Activated T-helper 1 cell treated with anti-CD3 and anti-CD28 coated beads, Interleukin-2, amount 50 U/mL, for 16 hours (primary cell): Measurements from ENCODE around the gene TAF11L13.
"Not testable (repeated sequence)": the region's sequence is repeated elsewhere in the genome, so short reads cannot be mapped to it uniquely, and the experiment has no call there.

ENCODE experiments used
- DNase-seq, 2 donors: peaks; one replicate each; pipeline ENCODE4 v3.0.0-alpha.2; 2020; ENCODE audit warnings: low read depth in 1 of 2, low spot score in 1 of 2

TAF11L13 gene

DNA sequence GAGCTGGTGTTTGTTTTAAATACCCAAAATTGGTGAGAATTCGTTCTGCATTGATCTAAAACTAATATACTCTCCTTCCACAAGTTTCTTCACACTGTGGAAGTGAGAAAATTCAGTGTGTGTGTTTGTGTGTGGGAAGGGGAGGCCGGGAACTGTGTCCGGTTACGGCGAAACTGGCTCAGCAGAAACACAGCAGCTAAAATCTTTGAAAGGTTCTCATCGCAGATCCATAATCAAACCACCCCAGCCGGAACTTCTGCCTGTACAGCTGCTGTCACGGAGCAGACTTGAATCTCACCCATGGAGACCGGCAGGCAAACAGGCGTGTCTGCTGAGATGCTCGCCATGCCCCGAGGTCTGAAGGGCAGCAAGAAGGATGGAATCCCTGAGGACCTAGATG, at the start of gene TAF11L13:
Gene TAF11L13 (plus strand): TSS at position 301 of the 400 bp plus-strand sequence.
- DNase-seq = not testable (repeated sequence)

DNA sequence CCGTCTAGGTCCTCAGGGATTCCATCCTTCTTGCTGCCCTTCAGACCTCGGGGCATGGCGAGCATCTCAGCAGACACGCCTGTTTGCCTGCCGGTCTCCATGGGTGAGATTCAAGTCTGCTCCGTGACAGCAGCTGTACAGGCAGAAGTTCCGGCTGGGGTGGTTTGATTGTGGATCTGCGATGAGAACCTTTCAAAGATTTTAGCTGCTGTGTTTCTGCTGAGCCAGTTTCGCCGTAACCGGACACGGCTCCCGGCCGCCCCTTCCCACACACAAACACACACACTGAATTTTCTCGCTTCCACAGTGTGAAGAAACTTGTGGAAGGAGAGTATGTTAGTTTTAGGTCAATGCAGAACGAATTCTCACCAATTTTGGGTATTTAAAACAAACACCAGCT, 46.2 kb upstream of the TAF11L13 start, which contains the start of gene TAF11L7:
Gene TAF11L7 (minus strand): TSS at position 101 of the 400 bp plus-strand sequence.
- not testable (repeated sequence) for DNase-seq

DNA sequence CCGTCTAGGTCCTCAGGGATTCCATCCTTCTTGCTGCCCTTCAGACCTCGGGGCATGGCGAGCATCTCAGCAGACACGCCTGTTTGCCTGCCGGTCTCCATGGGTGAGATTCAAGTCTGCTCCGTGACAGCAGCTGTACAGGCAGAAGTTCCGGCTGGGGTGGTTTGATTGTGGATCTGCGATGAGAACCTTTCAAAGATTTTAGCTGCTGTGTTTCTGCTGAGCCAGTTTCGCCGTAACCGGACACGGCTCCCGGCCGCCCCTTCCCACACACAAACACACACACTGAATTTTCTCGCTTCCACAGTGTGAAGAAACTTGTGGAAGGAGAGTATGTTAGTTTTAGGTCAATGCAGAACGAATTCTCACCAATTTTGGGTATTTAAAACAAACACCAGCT, 41.0 kb upstream of the TAF11L13 start, which contains the start of gene TAF11L8:
Gene TAF11L8 (minus strand): TSS at position 101 of the 400 bp plus-strand sequence.
- not testable (repeated sequence) for DNase-seq

DNA sequence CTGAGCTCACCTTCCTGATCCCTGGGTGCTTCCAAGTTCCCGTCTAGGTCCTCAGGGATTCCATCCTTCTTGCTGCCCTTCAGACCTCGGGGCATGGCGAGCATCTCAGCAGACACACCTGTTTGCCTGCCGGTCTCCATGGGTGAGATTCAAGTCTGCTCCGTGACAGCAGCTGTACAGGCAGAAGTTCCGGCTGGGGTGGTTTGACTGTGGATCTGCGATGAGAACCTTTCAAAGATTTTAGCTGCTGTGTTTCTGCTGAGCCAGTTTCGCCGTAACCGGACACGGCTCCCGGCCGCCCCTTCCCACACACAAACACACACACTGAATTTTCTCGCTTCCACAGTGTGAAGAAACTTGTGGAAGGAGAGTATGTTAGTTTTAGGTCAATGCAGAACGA, 37.6 kb upstream of the TAF11L13 start, which contains the start of gene TAF11L9:
Gene TAF11L9 (minus strand): TSS at position 140 of the 400 bp plus-strand sequence.
- not testable (repeated sequence) for DNase-seq

DNA sequence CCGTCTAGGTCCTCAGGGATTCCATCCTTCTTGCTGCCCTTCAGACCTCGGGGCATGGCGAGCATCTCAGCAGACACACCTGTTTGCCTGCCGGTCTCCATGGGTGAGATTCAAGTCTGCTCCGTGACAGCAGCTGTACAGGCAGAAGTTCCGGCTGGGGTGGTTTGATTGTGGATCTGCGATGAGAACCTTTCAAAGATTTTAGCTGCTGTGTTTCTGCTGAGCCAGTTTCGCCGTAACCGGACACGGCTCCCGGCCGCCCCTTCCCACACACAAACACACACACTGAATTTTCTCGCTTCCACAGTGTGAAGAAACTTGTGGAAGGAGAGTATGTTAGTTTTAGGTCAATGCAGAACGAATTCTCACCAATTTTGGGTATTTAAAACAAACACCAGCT, 34.2 kb upstream of the TAF11L13 start, which contains the start of gene TAF11L10:
Gene TAF11L10 (minus strand): TSS at position 101 of the 400 bp plus-strand sequence.
- DNase-seq = not testable (repeated sequence)

DNA sequence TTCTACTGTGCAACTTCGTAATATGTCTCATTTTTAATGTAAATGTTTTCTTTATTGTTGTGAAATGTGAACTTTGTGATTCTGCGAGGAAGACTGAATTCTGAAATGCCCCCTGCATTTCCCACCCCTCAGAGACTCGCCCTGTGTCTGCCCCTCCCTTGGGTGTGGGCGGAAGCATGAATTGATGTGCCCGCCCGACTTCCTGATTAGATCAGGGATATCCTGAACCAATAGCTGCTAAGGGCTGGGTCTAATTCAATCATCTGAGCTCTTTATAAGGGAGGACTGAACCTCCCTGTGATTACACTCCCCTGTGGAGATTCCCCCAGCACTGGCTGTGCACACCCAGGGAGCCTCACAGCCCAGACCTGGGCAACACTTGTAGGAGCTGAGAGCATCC, 28.0 kb upstream of the TAF11L13 start, which contains the start of gene TAF11L11:
Gene TAF11L11 (plus strand): TSS at position 304 of the 400 bp plus-strand sequence.
- DNase-seq = not testable (repeated sequence)

DNA sequence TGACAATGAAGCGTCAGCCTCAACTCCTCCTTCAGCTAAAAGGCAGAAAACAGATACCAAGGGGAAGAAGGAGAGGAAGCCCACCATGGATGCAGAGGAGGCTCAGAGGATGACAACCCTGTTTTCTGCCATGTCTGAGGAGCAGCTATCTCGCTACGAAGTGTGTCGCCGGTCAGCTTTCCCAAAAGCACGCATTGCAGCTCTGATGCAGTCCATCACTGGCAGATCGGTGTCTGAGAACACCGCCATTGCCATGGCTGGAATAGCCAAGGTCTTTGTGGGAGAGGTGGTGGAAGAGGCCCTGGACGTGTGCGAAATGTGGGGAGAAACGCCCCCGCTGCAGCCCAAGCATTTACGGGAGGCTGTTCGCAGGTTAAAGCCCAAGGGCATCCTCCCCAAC, 26.9 kb upstream of the TAF11L13 start:
- DNase-seq = no peak

DNA sequence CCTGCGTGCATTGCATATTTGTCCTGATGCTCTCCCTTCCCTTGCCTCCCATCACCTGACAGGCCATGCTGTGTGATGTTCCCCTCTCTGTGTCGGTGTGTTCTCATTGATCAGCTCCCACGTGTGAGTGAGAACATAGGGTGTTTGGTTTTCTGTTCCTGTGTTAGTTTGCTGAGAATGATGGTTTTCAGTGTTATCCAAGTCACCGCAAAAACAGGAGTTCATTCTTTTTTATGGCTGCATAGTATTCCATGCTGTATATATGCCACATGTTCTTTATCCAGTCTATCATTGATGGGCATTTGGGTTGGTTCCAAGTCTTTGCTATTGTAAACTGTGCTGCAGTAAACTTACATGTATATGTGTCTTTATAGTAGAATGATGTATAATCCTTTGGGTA, 24.4 kb upstream of the TAF11L13 start:
- DNase-seq = not testable (repeated sequence)

DNA sequence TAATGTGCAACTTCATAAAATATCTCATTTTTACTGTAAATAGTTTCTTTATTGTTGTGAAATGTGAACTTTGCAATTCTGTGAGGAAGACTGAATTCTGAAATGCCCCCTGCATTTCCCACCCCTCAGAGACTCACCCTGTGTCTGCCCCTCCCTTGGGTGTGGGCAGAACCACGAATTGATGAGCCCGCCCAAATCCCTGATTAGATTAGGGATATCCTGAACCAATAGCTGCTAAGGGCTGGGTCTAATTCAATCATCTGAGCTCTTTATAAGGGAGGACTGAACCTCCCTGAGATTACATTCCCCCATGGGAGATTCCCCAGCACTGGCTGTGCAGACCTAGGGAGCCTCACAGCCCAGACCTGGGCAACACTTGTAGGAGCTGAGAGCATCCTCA, 21.8 kb upstream of the TAF11L13 start, which contains the start of gene TAF11L12:
Gene TAF11L12 (plus strand): TSS at position 301 of the 400 bp plus-strand sequence.
- DNase-seq = not testable (repeated sequence)

DNA sequence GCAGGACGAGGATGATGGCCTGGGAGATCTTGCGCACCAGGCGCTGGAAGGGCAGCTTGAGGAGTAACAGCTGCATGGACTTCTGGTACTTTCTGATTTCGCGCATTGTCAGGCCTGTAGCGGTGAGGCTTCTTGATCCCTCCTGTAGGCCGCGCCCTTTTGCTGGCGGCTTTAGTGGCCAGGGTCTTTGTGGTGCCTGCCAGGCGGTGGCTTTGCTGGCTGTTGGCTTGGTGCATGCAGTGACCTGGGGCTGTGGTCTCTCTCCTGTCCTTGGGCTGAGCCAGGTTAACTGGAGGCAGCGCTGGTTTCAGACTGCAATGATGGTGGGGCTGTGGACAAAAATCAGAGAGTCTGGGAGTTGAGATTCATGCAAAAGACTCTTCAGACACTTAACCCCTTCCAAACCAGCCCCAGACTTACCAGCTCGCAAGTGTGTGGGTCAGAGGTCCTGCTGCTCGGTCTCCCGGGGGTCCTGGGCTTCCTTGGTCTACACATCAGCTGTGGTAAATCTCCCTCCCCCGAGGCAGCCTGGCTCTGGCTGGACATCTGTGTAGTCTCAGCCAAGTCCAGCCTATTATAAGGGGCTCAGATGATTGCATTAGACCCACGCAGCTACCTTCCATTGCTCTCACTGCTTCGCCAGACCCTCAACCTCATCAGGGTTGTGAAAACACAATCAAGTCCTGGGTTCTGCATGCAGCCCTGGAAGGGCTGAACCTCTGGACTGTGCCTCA, 16.8 kb upstream of the TAF11L13 start:
- DNase-seq = no peak

DNA sequence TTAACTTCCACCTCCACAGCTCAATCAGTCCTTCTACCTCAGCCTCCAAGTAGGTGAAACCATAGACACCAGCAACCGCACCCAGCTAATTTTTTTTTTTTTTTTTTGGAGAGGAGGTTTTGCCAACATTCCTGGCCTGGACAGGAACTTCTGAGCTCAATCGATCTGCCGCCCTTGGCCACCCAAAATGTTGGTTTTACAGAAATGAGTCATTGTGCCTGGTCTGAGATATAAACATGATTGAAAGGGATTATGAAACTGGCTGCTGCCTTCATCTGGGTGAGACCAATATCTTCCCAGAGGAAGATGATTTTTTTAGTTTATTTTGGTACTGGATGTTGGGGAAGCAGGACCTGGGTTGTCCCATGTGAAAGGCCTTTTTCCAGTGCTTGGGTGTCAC, 12.5 kb upstream of the TAF11L13 start:
- DNase-seq = no peak

DNA sequence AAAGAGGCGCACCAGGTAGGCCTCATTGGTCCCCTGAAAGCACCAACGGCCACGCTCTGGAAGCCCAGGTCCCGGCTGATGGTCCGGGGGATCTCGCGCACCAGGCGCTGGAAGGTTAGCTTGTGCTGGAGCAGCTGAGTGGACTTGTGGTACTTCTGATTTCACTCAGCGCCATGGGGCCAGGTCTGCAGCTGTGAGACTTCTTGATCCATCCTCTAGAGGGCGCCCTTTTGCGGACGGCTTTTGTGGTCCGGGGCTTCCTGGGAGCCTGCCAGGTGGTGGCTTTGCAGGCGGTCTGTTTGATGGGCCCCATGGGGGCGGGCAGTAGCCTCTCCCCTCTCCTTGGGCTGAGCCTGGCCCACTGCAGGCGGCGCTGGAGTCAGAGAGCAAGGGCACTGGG, 11.3 kb upstream of the TAF11L13 start:
- no peak for DNase-seq

DNA sequence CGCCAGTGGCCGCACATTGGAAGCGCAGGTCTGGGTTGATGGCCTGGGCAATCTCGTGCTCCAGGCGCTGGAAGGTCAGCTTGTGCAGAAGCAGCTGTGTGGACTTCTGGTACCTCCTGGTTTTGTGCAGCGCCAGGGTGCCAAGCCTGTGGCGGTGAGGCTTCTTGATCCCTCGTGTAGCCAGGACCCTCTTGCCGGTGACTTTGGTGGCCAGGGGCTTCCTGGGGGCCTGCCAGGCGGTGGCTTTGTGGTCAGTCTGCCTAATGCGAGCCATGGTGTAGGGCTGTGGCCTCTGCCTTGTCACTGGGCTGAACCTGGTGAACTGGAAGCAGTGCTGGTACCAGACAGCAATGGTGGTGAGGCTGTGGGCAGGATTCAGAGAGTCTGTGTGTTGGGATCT, 6.2 kb upstream of the TAF11L13 start:
- no peak for DNase-seq

DNA sequence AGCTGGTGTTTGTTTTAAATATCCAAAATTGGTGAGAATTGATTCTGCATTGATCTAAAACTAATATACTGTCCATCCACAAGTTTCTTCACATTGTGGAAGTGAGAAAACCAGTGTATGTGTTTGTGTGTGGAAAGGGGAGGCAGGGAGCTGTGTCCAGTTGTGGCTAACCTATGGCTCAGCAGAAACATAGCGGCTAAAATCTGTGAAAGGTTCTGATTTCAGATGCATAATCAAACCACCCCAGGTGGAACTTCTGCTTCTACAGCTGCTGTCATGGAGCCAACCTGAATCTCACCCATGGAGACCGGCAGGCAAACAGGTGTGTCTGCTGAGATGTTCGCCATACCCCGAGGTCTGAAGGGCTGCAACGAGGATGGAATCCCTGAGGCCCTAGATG, 2.3 kb downstream of the TAF11L13 start, which contains the start of gene TAF11L14:
Gene TAF11L14 (plus strand): TSS at position 301 of the 400 bp plus-strand sequence.
- DNase-seq = no peak

DNA sequence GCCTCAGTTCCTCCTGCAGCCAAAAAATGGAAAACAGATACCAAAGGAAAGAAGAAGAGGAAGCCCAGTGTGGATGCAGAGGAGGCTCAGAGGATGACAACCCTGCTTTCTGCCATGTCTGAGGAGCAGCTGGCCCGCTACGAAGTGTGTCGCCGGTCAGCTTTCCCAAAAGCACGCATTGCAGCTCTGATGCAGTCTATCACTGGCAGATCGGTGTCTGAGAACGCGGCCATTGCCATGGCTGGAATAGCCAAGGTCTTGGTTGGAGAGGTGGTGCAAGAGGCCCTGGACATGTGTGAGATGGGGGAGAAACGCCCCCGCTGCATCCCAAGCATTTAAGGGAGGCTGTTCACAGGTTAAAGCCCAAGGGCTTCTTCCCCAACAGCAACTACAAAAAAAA, 17.3 kb downstream of the TAF11L13 start:
- not testable (repeated sequence) for DNase-seq

DNA sequence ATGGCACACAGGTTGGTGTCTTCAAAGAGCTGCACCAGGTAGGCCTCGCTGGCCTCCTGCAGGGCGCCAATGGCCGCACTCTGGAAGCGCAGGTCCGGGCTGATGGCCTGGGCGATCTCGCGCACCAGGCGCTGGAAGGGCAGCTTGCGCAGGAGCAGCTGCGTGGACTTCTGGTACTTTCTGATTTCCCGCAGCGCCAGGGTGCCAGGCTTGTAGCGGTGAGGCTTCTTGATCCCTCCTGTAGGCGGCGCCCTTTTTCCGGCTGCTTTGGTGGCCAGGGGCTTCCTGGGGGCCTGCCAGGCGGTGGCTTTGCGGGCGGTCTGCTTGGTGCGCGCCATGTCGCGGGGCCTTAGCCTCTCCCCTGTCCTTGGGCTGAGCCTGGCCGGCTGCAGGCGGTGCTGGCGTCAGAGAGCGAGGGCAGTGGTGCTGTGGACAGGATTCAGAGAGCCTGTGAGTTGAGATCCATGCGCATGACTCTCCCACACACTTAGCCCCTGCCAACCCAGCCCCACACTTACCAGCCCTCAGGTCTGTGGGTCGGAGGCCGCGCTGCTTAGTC, 23.4 kb downstream of the TAF11L13 start:
- not testable (repeated sequence) for DNase-seq

DNA sequence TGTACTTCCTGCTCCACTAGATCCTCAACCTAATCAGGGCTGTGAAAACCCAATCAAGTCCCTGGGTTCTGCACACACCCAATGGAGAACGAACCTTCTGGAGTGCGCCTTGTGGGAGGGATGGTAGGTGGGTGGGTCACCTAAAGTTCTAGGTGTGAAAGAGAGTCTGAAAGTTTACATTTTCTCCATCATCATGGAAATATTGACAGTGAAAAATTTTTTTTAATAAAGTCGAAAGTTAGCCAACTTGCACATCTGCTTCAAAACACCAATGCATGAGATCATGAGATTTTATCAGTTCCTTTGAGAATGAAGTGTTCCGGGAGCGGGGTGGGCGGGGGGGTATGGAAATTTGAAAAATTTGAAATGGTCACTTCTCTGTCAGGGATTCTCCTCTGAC, 24.0 kb downstream of the TAF11L13 start:
- DNase-seq = no peak

DNA sequence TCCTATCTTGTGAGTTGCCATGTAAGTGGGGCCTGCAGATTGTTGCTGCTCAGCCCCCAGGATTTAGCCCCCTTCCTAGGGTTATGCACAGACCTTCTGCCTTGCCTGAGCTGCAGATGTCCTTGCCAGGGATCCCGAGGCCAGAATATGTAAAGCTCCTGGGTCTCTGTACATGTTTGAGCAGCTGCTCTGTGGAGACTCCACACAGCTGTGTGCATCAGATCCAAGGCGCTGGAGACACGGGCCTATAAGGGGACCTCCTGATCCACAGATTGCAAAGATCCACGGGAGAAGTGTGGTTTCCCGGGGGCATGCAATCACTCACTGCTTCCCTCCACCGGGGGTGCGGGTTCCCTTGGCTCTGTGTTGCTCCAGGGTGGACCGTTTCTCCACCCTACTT, 31.3 kb downstream of the TAF11L13 start:
- DNase-seq = no peak

DNA sequence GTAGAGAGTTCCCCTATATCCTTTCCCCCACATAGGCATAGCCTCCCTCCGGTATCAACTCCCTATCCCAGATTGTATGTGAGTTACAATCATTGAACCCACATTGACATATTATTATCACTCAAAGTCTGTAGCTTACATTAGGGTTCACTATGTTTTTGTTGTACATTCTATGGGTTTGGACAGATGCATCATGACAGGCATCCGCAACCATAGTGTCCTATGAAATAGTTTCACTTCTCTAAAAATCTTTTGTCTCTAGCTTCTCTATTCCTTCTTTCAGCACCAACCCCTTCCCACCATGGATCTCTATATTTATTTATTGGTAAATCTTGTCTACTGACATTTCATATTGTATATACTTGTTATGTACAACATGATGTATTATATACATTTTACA, 33.9 kb downstream of the TAF11L13 start:
- no peak for DNase-seq

DNA sequence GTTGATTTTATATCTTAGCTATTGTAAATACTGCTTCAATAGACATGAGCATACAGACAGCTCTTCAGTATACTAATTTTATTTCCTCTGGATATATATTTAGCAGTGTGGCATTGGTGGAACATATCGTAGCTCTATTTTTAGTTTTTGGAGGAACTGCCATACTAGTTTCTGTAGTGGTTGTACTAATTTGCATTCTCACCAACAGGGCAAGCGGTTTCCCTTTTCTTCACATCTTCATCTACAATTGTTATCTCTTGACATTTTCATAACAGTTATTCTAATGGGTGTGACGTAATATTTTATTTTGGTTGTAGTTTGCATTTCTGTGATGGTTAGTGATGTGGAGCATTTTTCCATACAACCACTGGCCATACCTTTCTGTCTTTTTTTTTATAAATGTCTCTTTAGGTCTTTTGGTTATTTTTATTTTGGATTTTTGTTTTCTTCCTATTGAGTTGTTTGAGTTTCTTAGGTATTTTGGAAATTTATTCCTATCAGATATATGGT, 34.9 kb downstream of the TAF11L13 start:
- DNase-seq = no peak

DNA sequence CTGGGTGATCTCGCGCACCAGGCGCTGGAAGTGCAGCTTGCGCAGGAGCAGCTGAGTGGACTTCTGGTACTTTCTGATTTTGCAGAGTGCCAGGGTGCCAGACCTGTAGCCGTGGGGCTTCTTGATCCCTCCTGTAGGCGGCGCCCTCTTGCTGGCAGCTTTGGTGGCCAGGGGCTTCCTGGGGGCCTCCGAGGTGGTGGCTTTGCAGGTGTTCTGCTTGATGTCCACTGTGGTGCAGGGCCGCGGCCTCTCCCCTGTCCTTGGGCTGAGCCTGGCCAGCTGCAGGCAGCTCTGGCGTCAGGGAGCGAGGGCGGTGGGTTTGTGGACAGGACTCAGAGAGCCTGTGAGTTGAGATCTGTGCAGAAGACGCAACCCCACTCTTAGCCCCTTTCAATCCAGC, 38.5 kb downstream of the TAF11L13 start:
- DNase-seq = no peak
